ENCODE results near the gene XPR1.
"Not testable (repeated sequence)": the region's sequence is repeated elsewhere in the genome, so short reads cannot be mapped to it uniquely, and the experiment has no call there.

The XPR1 gene

GRCh38 chr1:180800945-180801344 is 169.1 kb downstream of the XPR1 start:
- intact Hi-C loops (cut with DNase I), result no loop called here
- DNase-seq, result no peak

DNA sequence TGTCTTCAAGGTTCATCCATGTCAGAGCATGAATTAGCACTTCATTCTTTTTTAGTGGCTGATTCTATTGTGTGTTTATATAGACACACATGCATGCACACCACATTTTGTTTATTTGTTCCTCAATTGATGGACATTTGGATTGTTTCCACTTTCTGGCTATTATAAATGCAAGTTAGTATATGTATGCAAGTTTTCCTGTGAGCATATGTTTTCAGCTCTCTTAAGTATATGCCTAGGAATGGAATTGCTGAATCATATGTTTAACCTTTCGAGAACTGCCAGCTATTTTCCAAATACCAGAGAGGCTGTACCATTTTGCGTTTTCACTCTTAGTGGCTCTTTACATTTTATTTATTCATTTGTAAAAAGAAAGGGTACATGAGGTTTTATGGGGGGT is 171.0 kb downstream of the XPR1 start:
- DNase-seq, result no peak
- intact Hi-C loops (cut with DNase I), result no loop called here

- no peak for DNase-seq
- intact Hi-C loops (cut with DNase I), result no loop called here
Observed at GRCh38 chr1:180805316-180805715, 173.5 kb downstream of the XPR1 start.

DNA sequence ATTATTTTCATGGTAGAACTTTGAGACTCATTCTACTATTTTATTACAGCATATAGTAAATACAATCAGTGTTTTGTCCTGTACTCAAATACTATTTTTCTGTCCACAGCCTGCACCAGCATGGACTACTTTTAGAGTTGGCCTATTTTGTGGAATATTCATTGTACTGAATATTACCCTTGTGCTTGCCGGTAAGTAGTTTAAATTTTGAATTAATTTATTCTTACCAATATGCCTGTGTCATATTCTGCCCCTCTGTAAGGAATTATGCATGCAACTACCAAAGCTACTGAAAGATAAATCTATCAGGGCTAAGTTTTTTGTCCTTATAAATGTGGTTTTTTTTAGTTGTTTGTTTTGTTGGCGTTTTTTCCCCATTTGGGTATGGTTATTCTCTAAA is 179.5 kb downstream of the XPR1 start:
- intact Hi-C loops (cut with DNase I), result no loop called here
- DNase-seq, result no peak

DNA sequence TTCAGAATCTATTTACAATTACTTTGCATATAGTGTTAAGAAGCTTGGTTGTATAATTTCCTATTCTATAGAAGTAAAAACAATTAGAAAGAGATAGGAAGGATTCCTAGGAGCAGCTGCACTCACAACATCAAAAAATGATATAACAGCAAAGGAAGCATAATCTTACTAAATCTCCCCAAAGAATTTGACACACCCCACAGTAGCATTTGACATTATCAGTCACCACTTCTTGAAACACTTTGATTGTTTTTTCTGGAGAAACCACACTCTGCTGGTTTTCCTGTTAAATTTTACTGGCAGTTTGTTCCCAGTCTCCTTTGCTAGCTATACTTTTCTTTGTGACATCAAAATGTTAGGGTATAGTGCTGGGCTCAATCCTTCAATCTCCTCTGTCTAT is 180.1 kb downstream of the XPR1 start:
- intact Hi-C loops (cut with DNase I), result no loop called here
- DNase-seq, result no peak

GRCh38 chr1:180814258-180814657 is 182.4 kb downstream of the XPR1 start:
- DNase-seq, result no peak
- intact Hi-C loops (cut with DNase I), result no loop called here

- no peak for DNase-seq
- intact Hi-C loops (cut with DNase I), result no loop called here
Observed at GRCh38 chr1:180815188-180815587, 183.4 kb downstream of the XPR1 start.

GRCh38 chr1:180816132-180816531 is 184.3 kb downstream of the XPR1 start:
- no peak for DNase-seq
- intact Hi-C loops (cut with DNase I), result no loop called here

- intact Hi-C loops (cut with DNase I), result no loop called here
- DNase-seq, result no peak
Observed at GRCh38 chr1:180821970-180822369, 190.1 kb downstream of the XPR1 start.

DNA sequence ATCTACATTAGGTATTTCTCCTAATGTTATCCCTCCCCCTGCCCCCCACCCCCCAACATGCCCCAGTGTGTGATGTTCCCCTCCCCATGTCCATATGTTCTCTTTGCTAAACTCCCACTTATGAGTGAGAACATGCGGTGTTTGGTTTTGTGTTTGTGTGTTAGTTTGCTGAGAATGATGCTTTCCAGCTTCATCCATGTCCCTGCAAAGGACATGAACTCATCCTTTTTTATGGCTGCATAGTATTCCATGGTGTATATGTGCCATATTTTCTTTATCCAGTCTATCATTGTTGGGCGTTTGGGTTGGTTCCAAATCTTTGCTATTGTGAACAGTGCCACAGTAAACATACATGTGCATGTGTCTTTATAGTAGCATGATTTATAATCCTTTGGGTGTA is 199.7 kb downstream of the XPR1 start:
- intact Hi-C loops (cut with DNase I); DNase-seq: not testable (repeated sequence)

- DNase-seq; intact Hi-C loops (cut with DNase I): not testable (repeated sequence)
Observed at GRCh38 chr1:180833180-180833579, 201.4 kb downstream of the XPR1 start.

GRCh38 chr1:180836449-180836848 is 204.6 kb downstream of the XPR1 start:
- intact Hi-C loops (cut with DNase I), result no loop called here
- no peak for DNase-seq

DNA sequence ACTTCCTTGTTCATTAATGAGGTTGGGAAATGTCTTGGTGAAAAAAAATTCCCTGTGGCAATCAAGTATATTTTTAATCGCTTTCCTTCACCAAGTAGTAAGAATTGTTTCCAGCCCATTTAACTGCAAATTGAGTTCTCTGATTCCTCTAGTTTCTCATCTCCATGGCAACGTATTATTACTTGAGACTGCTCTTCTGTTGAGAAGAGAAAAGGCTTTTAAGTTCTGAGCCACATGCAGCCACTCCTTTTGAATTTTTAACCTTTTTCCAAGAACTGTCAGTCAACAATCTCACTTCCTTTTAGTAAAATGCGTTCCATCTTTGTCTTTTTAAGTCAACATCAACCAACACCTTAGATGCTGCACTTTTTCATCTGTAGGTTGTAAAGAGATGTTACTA is 205.2 kb downstream of the XPR1 start:
- DNase-seq, result peak in 7 of 42 donors; percentile 4 to 22 (median 15)
- intact Hi-C loops (cut with DNase I), result no loop called here

- intact Hi-C loops (cut with DNase I), result no loop called here
- DNase-seq, result no peak
Observed at GRCh38 chr1:180838535-180838934, 206.7 kb downstream of the XPR1 start.

DNA sequence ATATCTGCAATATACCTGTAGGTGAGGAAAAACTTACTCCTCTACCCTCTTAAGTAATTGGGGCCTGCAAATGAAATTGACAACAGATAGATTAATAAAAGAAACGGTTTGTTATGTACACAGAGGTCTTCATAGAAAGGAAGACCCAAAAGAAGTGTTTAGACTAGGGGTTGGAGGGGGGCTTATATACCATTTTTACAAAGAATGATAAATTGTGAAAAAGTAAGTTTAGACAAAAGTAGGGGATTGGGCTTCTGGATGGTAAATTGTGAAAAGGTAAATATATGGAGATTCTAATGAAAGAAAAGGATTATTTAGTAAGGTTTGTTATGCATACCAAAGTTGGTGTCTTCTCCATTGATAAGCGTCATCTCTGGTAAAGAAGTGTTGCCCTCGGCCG is 207.7 kb downstream of the XPR1 start:
- intact Hi-C loops (cut with DNase I), result no loop called here

GRCh38 chr1:180841415-180841814 is 209.6 kb downstream of the XPR1 start:
- DNase-seq, result no peak
- intact Hi-C loops (cut with DNase I), result no loop called here

More for the DNA sequence above, 207.7 kb downstream of the XPR1 start:
- no peak for DNase-seq

DNA sequence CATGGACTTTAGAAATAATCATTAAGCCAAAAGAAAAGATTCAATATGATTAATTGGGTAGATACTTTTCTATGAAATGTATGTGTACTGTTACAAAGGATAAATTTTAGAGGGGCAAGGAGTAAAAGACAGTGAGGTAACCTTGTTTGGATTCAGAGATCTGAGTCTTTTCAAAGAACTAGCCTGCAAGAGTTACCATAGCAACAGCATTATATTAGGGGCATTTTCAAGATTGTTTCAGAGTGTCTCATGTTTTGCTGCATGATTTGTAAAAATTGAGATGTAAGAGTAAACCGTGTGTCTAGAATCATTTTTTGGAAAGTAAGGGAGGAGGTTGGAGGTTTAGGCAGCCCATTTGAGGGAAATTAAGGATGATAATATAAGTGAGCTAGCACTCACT is 210.2 kb downstream of the XPR1 start:
- no peak for DNase-seq
- intact Hi-C loops (cut with DNase I), result no loop called here

DNA sequence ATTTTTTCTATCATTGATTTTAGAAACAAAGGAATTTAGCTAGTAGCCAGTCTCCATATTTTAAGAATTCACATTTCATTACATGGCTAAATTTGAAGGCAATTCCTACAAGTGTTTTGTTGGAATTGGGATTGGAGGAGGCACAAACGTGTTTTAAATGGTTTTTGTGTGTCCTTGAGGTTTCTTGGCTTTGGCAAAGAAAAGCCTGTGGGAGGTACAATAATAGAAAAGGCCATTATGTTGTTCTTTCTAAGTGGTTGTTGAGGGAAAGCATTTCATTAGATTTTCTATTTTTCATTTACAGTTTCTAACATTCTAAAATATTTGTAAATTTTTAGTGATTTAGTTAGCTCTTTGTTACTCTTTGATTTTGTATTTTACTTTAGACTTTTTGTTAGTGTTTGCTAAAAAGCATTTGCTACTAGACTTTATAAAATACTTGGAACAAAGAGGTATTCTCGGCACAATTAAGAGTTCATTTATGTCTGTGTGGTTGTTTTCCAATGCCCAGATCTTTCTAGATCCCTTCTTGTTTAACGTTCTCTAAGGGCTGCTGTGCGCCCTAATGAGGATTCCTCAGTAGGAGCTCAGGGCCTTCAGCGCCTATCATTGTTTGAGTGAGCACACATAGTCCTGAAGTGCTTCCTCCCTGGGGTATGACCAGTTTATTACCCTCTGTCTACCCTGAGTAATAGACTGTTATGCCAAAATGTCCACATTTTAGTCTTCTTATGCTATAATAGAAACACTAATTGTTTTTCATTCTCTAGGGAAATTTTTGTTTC is 210.9 kb downstream of the XPR1 start:
- DNase-seq, result peak in 4 of 42 donors; percentile 7 to 13 (median 8)
- intact Hi-C loops (cut with DNase I), result no loop called here

- intact Hi-C loops (cut with DNase I), result no loop called here
- no peak for DNase-seq
Observed at GRCh38 chr1:180845352-180845751, 213.5 kb downstream of the XPR1 start.

DNA sequence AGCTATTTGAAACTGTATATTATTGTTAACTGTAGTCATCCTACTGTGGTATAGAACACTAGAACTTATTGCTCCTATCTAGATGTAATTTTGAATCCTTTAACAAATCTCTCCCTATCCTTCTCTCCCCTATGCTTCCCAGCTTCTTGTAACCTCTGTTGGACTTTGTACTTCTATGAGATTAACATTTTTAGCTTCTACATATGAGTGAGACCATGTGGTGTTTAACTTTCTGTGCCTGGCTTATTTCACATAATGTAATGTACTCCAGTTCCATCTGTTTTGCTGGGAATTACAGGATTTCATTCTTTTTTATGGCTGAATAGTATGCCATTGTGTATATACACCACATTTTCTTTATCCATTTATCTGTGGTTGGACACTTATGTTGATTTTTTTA is 216.4 kb downstream of the XPR1 start:
- no peak for DNase-seq

DNA sequence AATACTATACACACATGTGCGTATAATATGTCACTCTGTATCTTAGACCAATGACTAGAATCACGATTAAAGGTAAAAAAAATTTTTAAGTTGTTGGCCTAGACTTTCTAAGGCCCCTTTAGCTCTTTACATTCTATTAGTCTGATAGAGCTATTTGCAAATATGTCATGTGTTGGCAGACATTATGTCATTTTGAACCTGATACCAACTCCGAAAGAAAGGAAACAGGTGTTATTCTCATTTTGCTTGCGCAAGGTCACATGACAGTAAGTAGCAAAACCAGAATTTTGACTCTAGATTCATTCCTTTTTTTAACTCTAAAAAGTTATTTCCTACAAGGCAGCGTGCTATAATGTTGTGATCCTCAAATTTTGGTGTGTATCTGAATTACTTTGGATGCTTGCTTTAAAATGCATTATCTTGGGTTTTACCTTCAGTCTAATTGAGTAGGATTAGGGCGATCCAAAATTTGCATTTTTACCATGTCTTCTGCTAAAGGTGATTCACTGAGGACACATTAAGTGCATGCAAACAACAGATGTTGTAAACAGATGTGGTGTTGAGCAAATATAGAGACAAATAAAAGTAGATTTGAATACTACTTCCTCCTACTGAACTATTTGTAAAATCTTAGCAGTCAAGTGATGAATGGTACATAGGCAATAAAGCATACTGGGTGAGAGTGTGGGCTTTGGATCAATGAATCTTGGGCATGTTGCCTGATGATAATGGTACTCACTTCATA is 217.4 kb downstream of the XPR1 start:
- intact Hi-C loops (cut with DNase I), result no loop called here
- DNase-seq, result no peak

More for the DNA sequence above, 216.4 kb downstream of the XPR1 start:
- intact Hi-C loops (cut with DNase I), result no loop called here
